Lower leg skin (tissue), 4 donors: Measurements from ENCODE around the gene CDHR1. TPM values are rescaled to one million over a fixed set of nuclear protein-coding genes. Genes with fewer than 3 reads are reported as not detected.
"Not testable (repeated sequence)": the region's sequence is repeated elsewhere in the genome, so short reads cannot be mapped to it uniquely, and the experiment has no call there.

Experiments used
- DNase-seq, 2 donors: peaks; one replicate each; pipeline ENCODE4 v3.0.0-alpha.2; 2019; ENCODE audit warnings: low spot score in 2 of 2
- H3K4me3 ChIP-seq: fragments of 200-600 bp; sonication (generic); 2 replicates; pipeline ENCODE4 v1.5.1; 2017; ENCODE audit warnings: mild to moderate bottlenecking, low read depth; ENCODE audit not compliant: poor library complexity, severe bottlenecking
- POLR2A ChIP-seq, 2 donors: fragments of 450-650 bp; IDR thresholded peaks; one replicate each; pipeline ENCODE4 v1.6.1; 2016 to 2017; ENCODE audit warnings: antibody characterized with exemption in 2 of 2, mild to moderate bottlenecking in 1 of 2, moderate library complexity in 1 of 2
- WGBS, 2 donors: methylation state at CpG; one replicate each; pipeline ENCODE4 v1.1.5; 2018; 5-methylcytosine and 5-hydroxymethylcytosine counted together
- intact Hi-C: fragments of 100-400 bp; cut with DNase I; formaldehyde crosslinking; loops from one replicate; pipeline ENCODE4 v1.15.0; 2023; ENCODE audit warnings: low total_unique reads
- total RNA-seq, 4 donors: library from RNA; depleted of rRNA; stranded (reverse); fragments of >200 nt; gene quantifications; one replicate each; pipeline ENCODE4 v1.1.0, GENCODE V29; 2016
- TF ChIP-seq, protein P1 (sequence below), 3 donors: fragments of 450-650 bp; IDR thresholded peaks; one replicate each; pipeline ENCODE4 v1.5.1; 2016; ENCODE audit warnings: antibody characterized with exemption in 3 of 3, mild to moderate bottlenecking in 3 of 3, moderate library complexity in 2 of 3

The CDHR1 gene
- 100 to 1,000 TPM in 2 of 4 donors, 10 to 100 TPM in 2; 68.5 to 126 (median 101) TPM for total RNA-seq

DNA sequence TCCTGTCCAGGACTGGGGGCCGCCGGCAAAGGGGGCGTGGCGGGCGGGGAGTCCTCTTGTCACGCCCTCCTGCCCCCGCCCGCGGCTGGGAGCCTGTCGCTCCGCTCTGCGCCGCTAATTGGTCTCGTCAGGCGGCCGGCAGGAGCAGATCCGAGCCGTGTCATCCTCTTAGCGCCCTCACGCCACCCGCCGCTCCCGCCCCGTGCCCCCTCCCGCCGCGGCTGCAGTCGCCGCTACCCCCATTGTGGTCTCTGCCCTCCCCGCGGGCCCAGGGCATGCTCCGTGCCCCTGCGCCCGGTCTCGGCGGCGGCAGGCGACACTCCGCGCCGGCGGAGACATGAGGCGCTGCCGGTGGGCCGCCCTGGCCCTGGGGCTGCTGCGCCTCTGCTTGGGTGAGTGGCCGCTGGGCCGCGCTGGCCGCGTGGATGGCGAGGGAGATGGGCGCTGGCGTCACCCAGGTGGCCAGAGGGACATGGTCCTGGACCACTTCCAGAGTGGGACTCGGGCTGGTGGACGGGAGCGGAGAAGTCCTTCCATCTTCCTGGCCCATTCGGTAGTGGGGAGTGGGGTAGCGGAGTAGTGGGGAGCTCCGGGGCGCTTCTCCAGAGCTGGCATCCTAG, at the start of gene CDHR1:
TSS of gene CDHR1 (plus strand) at position 114 of the 620 bp plus-strand sequence. CDS start at position 338, 224 bp downstream.
- TF ChIP-seq, protein P1, sequence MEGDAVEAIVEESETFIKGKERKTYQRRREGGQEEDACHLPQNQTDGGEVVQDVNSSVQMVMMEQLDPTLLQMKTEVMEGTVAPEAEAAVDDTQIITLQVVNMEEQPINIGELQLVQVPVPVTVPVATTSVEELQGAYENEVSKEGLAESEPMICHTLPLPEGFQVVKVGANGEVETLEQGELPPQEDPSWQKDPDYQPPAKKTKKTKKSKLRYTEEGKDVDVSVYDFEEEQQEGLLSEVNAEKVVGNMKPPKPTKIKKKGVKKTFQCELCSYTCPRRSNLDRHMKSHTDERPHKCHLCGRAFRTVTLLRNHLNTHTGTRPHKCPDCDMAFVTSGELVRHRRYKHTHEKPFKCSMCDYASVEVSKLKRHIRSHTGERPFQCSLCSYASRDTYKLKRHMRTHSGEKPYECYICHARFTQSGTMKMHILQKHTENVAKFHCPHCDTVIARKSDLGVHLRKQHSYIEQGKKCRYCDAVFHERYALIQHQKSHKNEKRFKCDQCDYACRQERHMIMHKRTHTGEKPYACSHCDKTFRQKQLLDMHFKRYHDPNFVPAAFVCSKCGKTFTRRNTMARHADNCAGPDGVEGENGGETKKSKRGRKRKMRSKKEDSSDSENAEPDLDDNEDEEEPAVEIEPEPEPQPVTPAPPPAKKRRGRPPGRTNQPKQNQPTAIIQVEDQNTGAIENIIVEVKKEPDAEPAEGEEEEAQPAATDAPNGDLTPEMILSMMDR (IDR thresholded peaks at IDR 0.05): no peak
- no peak for TF ChIP-seq POLR2A (IDR thresholded peaks at IDR 0.05)
- intact Hi-C loops: no loop called here
- no peak for DNase-seq
- peak within 1 kb of the TSS; percentile 9 for H3K4me3 ChIP-seq
- 2% methylated on average over 31 to 44 of the region's 61 CpGs for WGBS, 2 donors

DNA sequence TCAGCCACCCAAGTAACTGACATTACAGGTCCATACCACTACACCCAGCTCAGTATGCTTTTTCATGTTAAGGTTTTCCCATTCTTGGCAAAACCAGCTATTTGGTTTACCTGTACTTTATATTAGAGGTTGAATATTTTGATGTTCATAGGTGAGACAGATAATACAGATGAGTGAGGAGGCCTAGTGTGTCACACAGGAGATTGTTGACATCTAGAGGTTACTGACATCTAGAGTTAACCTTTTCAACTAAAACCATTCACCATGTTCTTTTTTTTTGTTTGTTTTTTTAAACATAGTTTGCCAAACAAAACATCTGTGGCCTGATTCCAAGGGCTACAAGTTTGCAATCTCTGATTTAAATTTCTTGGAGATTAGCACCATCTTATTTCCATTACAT, 47.0 kb upstream of the CDHR1 start:
- TF ChIP-seq, protein P1 (IDR thresholded peaks at IDR 0.05): no peak
- TF ChIP-seq POLR2A (IDR thresholded peaks at IDR 0.05): no peak
- intact Hi-C loops: loop anchor here (5.0 kb wide), 1 partner anchor 65 kb away; no protein-coding TSS in a partner anchor
- H3K4me3 ChIP-seq: no peak overlapping the region
- DNase-seq: no peak

DNA sequence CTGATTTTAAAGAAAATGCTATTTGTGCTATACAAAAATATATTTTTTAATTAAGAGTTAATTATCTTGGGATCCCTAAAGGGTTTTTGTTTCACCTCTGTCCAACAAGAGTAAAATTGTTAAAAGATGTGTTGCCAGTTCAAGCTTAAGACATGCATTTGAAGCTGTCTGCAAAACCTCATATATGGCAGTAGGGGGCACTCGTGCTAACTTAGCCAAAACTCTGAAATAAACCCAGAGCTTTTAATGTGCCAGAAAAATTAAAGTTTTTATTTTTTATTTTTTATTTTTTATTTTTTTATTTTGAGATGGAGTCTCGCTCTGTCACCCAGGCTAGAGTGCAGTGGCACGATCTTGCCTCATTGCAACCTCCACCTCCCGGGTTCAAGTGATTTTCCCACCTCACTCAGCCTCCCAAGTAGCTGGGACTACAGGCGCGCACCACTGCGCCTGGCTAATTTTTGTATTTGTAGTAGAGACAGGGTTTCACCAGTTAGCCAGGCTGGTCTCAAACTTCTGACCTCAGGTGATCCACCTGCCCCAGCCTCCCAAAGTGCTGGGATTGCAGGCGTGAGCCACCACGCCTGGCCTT, 46.2 kb upstream of the CDHR1 start:
- intact Hi-C loops: loop anchor here (5.0 kb wide), 1 partner anchor 64 kb away; no protein-coding TSS in a partner anchor

DNA sequence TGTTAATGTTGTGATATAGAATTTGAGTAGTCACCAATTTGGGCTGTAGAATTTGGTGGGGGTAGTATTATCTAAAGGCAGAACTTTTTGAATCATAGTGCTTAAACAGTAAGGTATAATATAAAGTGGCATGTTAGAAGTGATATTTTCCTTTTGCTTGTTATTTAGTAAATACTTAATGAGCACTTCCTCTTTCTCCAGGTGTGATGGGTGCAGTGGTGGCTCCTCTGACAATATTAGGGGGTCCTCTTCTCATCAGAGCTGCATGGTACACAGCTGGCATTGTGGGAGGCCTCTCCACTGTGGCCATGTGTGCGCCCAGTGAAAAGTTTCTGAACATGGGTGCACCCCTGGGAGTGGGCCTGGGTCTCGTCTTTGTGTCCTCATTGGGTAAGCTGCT, 44.5 kb upstream of the CDHR1 start:
- TF ChIP-seq, protein P1 (IDR thresholded peaks at IDR 0.05): no peak
- TF ChIP-seq POLR2A (IDR thresholded peaks at IDR 0.05): no peak
- no peak overlapping the region for H3K4me3 ChIP-seq
- WGBS, 2 donors: 94% methylated on average over 2 of the region's 2 CpGs
- intact Hi-C loops: loop anchor here (5.0 to 10.0 kb wide), 3 partner anchors 52 to 385 kb away; no protein-coding TSS in a partner anchor
- no peak for DNase-seq

More for the DNA sequence above, 46.2 kb upstream of the CDHR1 start:
- not testable (repeated sequence) for DNase-seq, H3K4me3 ChIP-seq
- WGBS, 2 donors: 84 to 85% methylated on average over 9 of the region's 9 CpGs

DNA sequence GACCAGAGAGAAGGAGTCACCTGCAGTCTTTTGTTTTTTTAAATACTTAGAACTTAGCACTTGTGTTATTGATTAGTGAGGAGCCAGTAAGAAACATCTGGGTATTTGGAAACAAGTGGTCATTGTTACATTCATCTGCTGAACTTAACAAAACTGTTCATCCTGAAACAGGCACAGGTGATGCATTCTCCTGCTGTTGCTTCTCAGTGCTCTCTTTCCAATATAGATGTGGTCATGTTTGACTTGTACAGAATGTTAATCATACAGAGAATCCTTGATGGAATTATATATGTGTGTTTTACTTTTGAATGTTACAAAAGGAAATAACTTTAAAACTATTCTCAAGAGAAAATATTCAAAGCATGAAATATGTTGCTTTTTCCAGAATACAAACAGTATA, 41.6 kb upstream of the CDHR1 start:
- intact Hi-C loops: loop anchor here (5.0 to 10.0 kb wide), 2 partner anchors 50 to 382 kb away; no protein-coding TSS in a partner anchor
- TF ChIP-seq, protein P1 (IDR thresholded peaks at IDR 0.05): no peak
- TF ChIP-seq POLR2A (IDR thresholded peaks at IDR 0.05): no peak
- DNase-seq: no peak
- no peak overlapping the region for H3K4me3 ChIP-seq

DNA sequence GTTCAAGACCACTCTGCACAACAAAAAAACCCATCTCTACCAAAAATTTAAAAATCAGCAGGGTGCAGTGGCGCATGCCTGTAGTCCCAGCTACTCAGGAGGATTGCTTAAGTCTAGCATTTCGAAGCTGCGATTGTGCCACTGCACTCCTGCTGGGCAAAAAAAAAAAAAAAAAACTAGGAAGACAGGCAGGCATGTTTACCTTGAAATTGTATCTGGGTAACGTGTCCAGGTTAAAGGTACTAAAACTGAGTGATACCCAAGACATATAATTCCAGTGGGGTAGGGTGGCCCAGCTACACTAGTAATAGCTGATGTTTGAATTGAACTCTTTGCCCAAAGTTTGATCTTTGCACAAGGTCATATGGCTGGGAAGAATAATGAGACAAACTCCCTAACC, 38.8 kb upstream of the CDHR1 start:
- WGBS, 2 donors: 93 to 97% methylated on average over 4 of the region's 4 CpGs
- intact Hi-C loops: loop anchor here (10.0 kb wide), 1 partner anchor 379 kb away; no protein-coding TSS in a partner anchor
- TF ChIP-seq, protein P1 (IDR thresholded peaks at IDR 0.05): no peak
- TF ChIP-seq POLR2A (IDR thresholded peaks at IDR 0.05): no peak
- no peak overlapping the region for H3K4me3 ChIP-seq
- DNase-seq: no peak
